ENCODE data around the gene PKHD1.

GRCh38 chr6:51843456-51844056 lies 243.9 kb downstream of the PKHD1 start:
- TF ChIP-seq CTCF (IDR thresholded peaks at IDR 0.05; ENCODE audit: poor library complexity), result no peak
- TF ChIP-seq EZH2 (IDR thresholded peaks at IDR 0.05; ENCODE audit: borderline replicate concordance), result no peak

Measured in hepatocyte (in vitro differentiated cells).